Measurements from ENCODE around the gene RAET1E.
"Not testable (repeated sequence)": the region's sequence is repeated elsewhere in the genome, so short reads cannot be mapped to it uniquely, and the experiment has no call there.

Gene RAET1E

GRCh38 chr6:149889326-149889725 lies 8.6 kb downstream of the RAET1E start:
- no peak for DNase-seq (ENCODE audit: low read depth)

GRCh38 chr6:149888659-149889058 lies 9.3 kb downstream of the RAET1E start:
- DNase-seq (ENCODE audit: low read depth): no peak

- DNase-seq (ENCODE audit: low read depth): no peak
Observed at GRCh38 chr6:149888093-149888492, 9.8 kb downstream of the RAET1E start.

GRCh38 chr6:149887343-149887742 lies 10.6 kb downstream of the RAET1E start:
- no peak for DNase-seq (ENCODE audit: low read depth)

GRCh38 chr6:149885888-149886287 lies 12.0 kb downstream of the RAET1E start:
- no peak for DNase-seq (ENCODE audit: low read depth)

- no peak for DNase-seq (ENCODE audit: low read depth)
Observed at GRCh38 chr6:149884617-149885016, 13.3 kb downstream of the RAET1E start.

- DNase-seq (ENCODE audit: low read depth): no peak
Observed at GRCh38 chr6:149884215-149884614, 13.7 kb downstream of the RAET1E start.

GRCh38 chr6:149881860-149882259 lies 16.1 kb downstream of the RAET1E start:
- no peak for DNase-seq (ENCODE audit: low read depth)

- no peak for DNase-seq (ENCODE audit: low read depth)
Observed at GRCh38 chr6:149881066-149881766, 16.7 kb downstream of the RAET1E start.

GRCh38 chr6:149877659-149878058 lies 20.3 kb downstream of the RAET1E start:
- DNase-seq (ENCODE audit: low read depth): no peak

- DNase-seq (ENCODE audit: low read depth): no peak
Observed at GRCh38 chr6:149876241-149876933, 21.5 kb downstream of the RAET1E start.

GRCh38 chr6:149872233-149872632 lies 25.7 kb downstream of the RAET1E start:
- no peak for DNase-seq (ENCODE audit: low read depth)

- DNase-seq (ENCODE audit: low read depth): no peak
Observed at GRCh38 chr6:149871182-149871581, 26.7 kb downstream of the RAET1E start.

GRCh38 chr6:149869275-149869892 lies 28.5 kb downstream of the RAET1E start:
- DNase-seq (ENCODE audit: low read depth): no peak

GRCh38 chr6:149867876-149868640 lies 29.9 kb downstream of the RAET1E start:
- DNase-seq (ENCODE audit: low read depth): no peak

- DNase-seq (ENCODE audit: low read depth): no peak
Observed at GRCh38 chr6:149864578-149865535, 33.1 kb downstream of the RAET1E start.

- peak; percentile 77 for DNase-seq (ENCODE audit: low read depth)
Observed at GRCh38 chr6:149863698-149864577, 34.0 kb downstream of the RAET1E start, which contains the start of gene LRP11. TSS of gene LRP11 (minus strand) at chr6:149864359. CDS start at chr6:149864020, 339 bp downstream.

GRCh38 chr6:149862922-149863697 lies 34.8 kb downstream of the RAET1E start:
- DNase-seq (ENCODE audit: low read depth): no peak

GRCh38 chr6:149862424-149862738 lies 35.5 kb downstream of the RAET1E start:
- not testable (repeated sequence) for DNase-seq (ENCODE audit: low read depth)

Measured in activated T-helper 1 cell treated with Interleukin-2 at 50 U/mL for 16 hours (primary cell).